ENCODE data around the gene CREB3L4.

DNA sequence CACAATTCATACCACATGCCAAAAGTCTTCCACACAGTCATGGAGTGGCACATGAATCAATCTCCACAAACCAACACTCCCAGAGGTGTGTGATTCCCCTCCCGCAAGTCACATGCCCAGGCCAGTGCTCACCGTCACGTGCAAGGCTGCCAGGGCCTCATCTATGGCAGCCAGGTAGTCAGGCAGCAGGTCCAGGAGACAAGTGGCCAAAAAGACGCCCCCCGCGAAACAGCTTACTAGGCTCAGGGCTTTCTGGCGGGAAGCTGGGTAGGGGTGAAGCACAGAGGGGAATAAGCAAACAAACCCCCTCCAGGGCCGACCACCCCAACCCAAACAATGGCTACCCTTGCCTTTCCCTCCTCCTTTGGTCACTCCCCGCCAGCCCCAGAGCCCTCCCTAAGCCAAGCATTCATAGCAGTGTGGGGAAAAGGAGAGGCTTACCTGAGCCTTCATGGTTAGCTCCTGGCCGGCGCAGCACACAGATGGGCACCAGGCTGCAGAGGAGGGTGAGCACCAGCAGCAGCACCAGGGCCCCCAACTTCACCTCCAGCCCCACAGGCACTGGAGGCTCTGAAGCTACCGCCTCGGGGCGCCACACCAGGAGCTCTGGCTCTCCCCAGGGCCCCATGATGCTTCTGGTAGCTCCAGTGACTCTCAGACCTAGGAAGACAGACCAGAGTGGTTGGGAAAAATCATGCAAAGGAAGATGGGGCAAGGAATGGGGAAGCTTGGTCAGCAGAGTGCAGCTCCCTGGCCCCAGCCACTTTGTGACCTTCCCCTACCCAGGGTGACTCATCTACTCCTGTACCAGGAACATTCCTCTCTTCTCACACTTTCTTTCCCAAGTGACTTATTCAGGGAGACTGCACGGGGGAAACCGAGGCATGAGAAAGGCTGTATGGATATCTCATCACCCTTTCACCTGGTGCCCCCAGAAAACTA is 5.3 kb upstream of the CREB3L4 start:
- no peak for TF ChIP-seq CTCF (IDR thresholded peaks at IDR 0.05)
- TF ChIP-seq, protein P1, sequence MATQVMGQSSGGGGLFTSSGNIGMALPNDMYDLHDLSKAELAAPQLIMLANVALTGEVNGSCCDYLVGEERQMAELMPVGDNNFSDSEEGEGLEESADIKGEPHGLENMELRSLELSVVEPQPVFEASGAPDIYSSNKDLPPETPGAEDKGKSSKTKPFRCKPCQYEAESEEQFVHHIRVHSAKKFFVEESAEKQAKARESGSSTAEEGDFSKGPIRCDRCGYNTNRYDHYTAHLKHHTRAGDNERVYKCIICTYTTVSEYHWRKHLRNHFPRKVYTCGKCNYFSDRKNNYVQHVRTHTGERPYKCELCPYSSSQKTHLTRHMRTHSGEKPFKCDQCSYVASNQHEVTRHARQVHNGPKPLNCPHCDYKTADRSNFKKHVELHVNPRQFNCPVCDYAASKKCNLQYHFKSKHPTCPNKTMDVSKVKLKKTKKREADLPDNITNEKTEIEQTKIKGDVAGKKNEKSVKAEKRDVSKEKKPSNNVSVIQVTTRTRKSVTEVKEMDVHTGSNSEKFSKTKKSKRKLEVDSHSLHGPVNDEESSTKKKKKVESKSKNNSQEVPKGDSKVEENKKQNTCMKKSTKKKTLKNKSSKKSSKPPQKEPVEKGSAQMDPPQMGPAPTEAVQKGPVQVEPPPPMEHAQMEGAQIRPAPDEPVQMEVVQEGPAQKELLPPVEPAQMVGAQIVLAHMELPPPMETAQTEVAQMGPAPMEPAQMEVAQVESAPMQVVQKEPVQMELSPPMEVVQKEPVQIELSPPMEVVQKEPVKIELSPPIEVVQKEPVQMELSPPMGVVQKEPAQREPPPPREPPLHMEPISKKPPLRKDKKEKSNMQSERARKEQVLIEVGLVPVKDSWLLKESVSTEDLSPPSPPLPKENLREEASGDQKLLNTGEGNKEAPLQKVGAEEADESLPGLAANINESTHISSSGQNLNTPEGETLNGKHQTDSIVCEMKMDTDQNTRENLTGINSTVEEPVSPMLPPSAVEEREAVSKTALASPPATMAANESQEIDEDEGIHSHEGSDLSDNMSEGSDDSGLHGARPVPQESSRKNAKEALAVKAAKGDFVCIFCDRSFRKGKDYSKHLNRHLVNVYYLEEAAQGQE (IDR thresholded peaks at IDR 0.05; ENCODE audit: insufficient read depth in 1 of 2, low read depth in 2 of 2, low read length in 1 of 2): no peak

Measured in Panc1 (cell line).